WTC11 (cell line): ENCODE data around the gene TP73.

ENCODE experiments used
- USF2 ChIP-seq: sonication (generic); formaldehyde crosslinking; IDR thresholded peaks from 2 replicates; pipeline ENCODE4 v1.8.1; 2023; ENCODE audit warnings: mild to moderate bottlenecking, missing genetic modification reagents, moderate library complexity
- TF ChIP-seq, protein P1 (sequence below): fragments of 200-600 bp; IDR thresholded peaks from 2 replicates; pipeline ENCODE4 v1.8.0; 2022; ENCODE audit warnings: antibody characterized with exemption

DNA sequence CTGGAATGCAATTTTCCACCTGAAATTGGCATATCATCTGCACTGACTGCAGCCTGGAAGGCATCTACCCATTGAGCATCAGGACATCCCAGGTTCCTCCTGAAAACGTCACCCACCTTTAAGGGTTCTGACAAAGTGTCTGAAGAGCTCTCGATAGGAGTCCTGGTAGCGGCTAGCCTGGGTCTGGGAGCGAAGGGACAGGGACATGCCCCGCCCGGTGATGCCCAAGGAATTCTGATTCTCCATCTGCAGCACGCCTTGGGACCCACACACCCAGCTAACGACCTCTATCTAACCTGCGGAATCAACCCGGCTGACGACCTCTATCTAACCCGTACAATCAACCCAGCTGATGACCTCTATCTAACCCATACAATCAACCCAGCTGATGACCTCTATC lies 86.6 kb downstream of the TP73 start:
- TF ChIP-seq, protein P1, sequence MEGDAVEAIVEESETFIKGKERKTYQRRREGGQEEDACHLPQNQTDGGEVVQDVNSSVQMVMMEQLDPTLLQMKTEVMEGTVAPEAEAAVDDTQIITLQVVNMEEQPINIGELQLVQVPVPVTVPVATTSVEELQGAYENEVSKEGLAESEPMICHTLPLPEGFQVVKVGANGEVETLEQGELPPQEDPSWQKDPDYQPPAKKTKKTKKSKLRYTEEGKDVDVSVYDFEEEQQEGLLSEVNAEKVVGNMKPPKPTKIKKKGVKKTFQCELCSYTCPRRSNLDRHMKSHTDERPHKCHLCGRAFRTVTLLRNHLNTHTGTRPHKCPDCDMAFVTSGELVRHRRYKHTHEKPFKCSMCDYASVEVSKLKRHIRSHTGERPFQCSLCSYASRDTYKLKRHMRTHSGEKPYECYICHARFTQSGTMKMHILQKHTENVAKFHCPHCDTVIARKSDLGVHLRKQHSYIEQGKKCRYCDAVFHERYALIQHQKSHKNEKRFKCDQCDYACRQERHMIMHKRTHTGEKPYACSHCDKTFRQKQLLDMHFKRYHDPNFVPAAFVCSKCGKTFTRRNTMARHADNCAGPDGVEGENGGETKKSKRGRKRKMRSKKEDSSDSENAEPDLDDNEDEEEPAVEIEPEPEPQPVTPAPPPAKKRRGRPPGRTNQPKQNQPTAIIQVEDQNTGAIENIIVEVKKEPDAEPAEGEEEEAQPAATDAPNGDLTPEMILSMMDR: no peak
- TF ChIP-seq USF2 (CRISPR knock-in tag): no peak
